IMR-90 (cell line): ENCODE results near the gene SAMD7. TPM values are rescaled to one million over a fixed set of nuclear protein-coding genes. Genes with fewer than 3 reads are reported as not detected.

Experiments
- ATAC-seq: fragments of 200-7000 bp; cut with Tn5 transposase; 2 replicates; pipeline ENCODE4 v1.9.1; 2020; ENCODE audit warnings: low read depth, mild to moderate bottlenecking, moderate library complexity
- BruUV-seq: library from RNA; stranded (reverse); fragments of 400-500 nt; replicated peaks from 2 replicates; lab custom pipeline; 2021; lab: Mats Ljungman, UMichigan
- CTCF ChIA-PET: fragments of 300-600 bp; formaldehyde crosslinking; extraction: SDS; loops from one replicate; lab custom pipeline; 2021; ENCODE audit warnings: antibody characterized with exemption; lab: Yijun Ruan, JAX
- POLR2A ChIA-PET: fragments of 300-600 bp; sonication (Branson Sonifier 250); formaldehyde crosslinking; loops from one replicate; lab custom pipeline; 2022; ENCODE audit warnings: antibody characterized with exemption; ENCODE audit not compliant: unreplicated experiment; lab: Charles Lee
- DNase-seq: peaks from one replicate; pipeline ENCODE4 v3.0.0; 2013
- H2AFZ ChIP-seq: replicated peaks from 2 replicates; pipeline ENCODE3; 2013; ENCODE audit warnings: low read length, mild to moderate bottlenecking; ENCODE audit not compliant: poor library complexity
- H2AK5ac ChIP-seq: 2 replicates; pipeline ENCODE4 v1.6.1; 2013; ENCODE audit warnings: low read depth, low read length, inconsistent platforms
- H2AK9ac ChIP-seq: replicated peaks from 2 replicates; pipeline ENCODE3; 2013; ENCODE audit warnings: mild to moderate bottlenecking, low read depth, low read length, moderate library complexity; ENCODE audit not compliant: poor library complexity
- H2BK120ac ChIP-seq: 2 replicates; pipeline ENCODE4 v1.6.1; 2013; ENCODE audit warnings: low read depth, low read length, inconsistent platforms
- H2BK15ac ChIP-seq: 3 replicates; pipeline ENCODE4 v1.6.1; 2013; ENCODE audit warnings: low read depth, low read length, inconsistent platforms
- H2BK20ac ChIP-seq: 2 replicates; pipeline ENCODE4 v1.6.1; 2013; ENCODE audit warnings: low read depth, mild to moderate bottlenecking, inconsistent platforms, low read length, moderate library complexity
- H2BK5ac ChIP-seq: 2 replicates; pipeline ENCODE4 v1.6.1; 2013; ENCODE audit warnings: mild to moderate bottlenecking, low read depth, low read length, inconsistent platforms; ENCODE audit not compliant: poor library complexity, severe bottlenecking
- H3K14ac ChIP-seq: replicated peaks from 2 replicates; pipeline ENCODE4 v1.6.1; 2013; ENCODE audit warnings: low read depth, low read length, inconsistent platforms
- H3K18ac ChIP-seq: 2 replicates; pipeline ENCODE4 v1.6.1; 2013; ENCODE audit warnings: low read depth, low read length, control low read depth
- H3K23ac ChIP-seq: 2 replicates; pipeline ENCODE4 v1.6.1; 2013; ENCODE audit warnings: low read depth, low read length, inconsistent platforms
- H3K27ac ChIP-seq: 2 replicates; pipeline ENCODE4 v1.5.1; 2013; ENCODE audit warnings: mild to moderate bottlenecking, control low read depth, low read length; ENCODE audit not compliant: insufficient read depth
- H3K27me3 ChIP-seq: 2 replicates; pipeline ENCODE4 v1.6.1; 2013; ENCODE audit warnings: low read length; ENCODE audit not compliant: control insufficient read depth, insufficient read depth
- H3K36me3 ChIP-seq: 2 replicates; pipeline ENCODE4 v1.6.1; 2013; ENCODE audit warnings: low read length, mixed read lengths; ENCODE audit not compliant: control insufficient read depth, insufficient read depth
- H3K4ac ChIP-seq: 2 replicates; pipeline ENCODE4 v1.6.1; 2013; ENCODE audit warnings: low read depth, low read length, inconsistent platforms
- H3K4me1 ChIP-seq: 2 replicates; pipeline ENCODE4 v1.6.1; 2013; ENCODE audit warnings: low read length, mixed read lengths; ENCODE audit not compliant: control insufficient read depth, insufficient read depth
- H3K4me2 ChIP-seq: 2 replicates; pipeline ENCODE4 v1.6.1; 2013; ENCODE audit warnings: low read depth, mild to moderate bottlenecking, control low read depth, low read length, moderate library complexity
- H3K4me3 ChIP-seq: 2 replicates; pipeline ENCODE4 v1.5.1; 2013; ENCODE audit warnings: low read depth, mild to moderate bottlenecking, control low read depth, low read length, moderate library complexity; ENCODE audit not compliant: insufficient read depth
- H3K56ac ChIP-seq: 2 replicates; pipeline ENCODE4 v1.6.1; 2013; ENCODE audit warnings: low read length, inconsistent platforms; ENCODE audit not compliant: insufficient read depth; ENCODE audit errors: extremely low read depth
- H3K79me1 ChIP-seq, 2 experiments: 2 replicates each; pipeline ENCODE4 v1.6.1; 2013; ENCODE audit warnings: low read length in 2 of 2, inconsistent platforms in 1 of 2, low read depth in 1 of 2
- H3K9ac ChIP-seq: 2 replicates; pipeline ENCODE4 v1.6.1; 2013; ENCODE audit warnings: low read depth, low read length, control low read depth
- H3K9me1 ChIP-seq: 2 replicates; pipeline ENCODE4 v1.6.1; 2013; ENCODE audit warnings: low read length, inconsistent platforms; ENCODE audit not compliant: insufficient read depth
- H3K9me3 ChIP-seq: 2 replicates; pipeline ENCODE4 v1.6.1; 2013; ENCODE audit warnings: low read length; ENCODE audit not compliant: control insufficient read depth, insufficient read depth
- H4K20me1 ChIP-seq: 2 replicates; pipeline ENCODE4 v1.6.1; 2013; ENCODE audit warnings: low read length, inconsistent platforms; ENCODE audit not compliant: insufficient read depth
- H4K5ac ChIP-seq: 2 replicates; pipeline ENCODE4 v1.6.1; 2013; ENCODE audit warnings: mild to moderate bottlenecking, low read depth, low read length, control low read depth
- H4K8ac ChIP-seq, 2 experiments: 2 replicates each; pipeline ENCODE4 v1.6.1; 2013; ENCODE audit warnings: low read depth in 2 of 2, low read length in 2 of 2, control low read depth in 1 of 2, inconsistent platforms in 1 of 2
- H4K91ac ChIP-seq: 2 replicates; pipeline ENCODE4 v1.6.1; 2013; ENCODE audit warnings: low read depth, low read length, inconsistent platforms; ENCODE audit not compliant: insufficient read depth
- BHLHE40 ChIP-seq: fragments of 150-350 bp; IDR thresholded peaks from 2 replicates; pipeline ENCODE4 v1.6.1; 2016; ENCODE audit warnings: mild to moderate bottlenecking, low read depth, low read length
- CEBPB ChIP-seq: IDR thresholded peaks from 2 replicates; pipeline ENCODE4 v1.6.1; 2012; ENCODE audit warnings: low read depth, low read length, improper control_type of control experiment
- CHD1 ChIP-seq: IDR thresholded peaks from 2 replicates; pipeline ENCODE4 v1.6.1; 2012; ENCODE audit warnings: low read depth, low read length, improper control_type of control experiment
- MAFK ChIP-seq: IDR thresholded peaks from 2 replicates; pipeline ENCODE4 v1.6.1; 2012; ENCODE audit warnings: low read depth, low read length, improper control_type of control experiment
- MAZ ChIP-seq: IDR thresholded peaks from 2 replicates; pipeline ENCODE4 v1.6.1; 2012; ENCODE audit warnings: low read depth, mild to moderate bottlenecking, low read length, improper control_type of control experiment, moderate library complexity, borderline replicate concordance
- NFE2L2 ChIP-seq: fragments of 150-350 bp; IDR thresholded peaks from 2 replicates; pipeline ENCODE4 v1.6.1; 2016; ENCODE audit warnings: low read depth, mild to moderate bottlenecking, low read length
- POLR2A ChIP-seq: IDR thresholded peaks from 2 replicates; pipeline ENCODE4 v1.6.1; 2012; ENCODE audit warnings: mild to moderate bottlenecking, low read depth, low read length
- RFX5 ChIP-seq: IDR thresholded peaks from 2 replicates; pipeline ENCODE4 v1.8.0; 2012; ENCODE audit warnings: low read depth, mild to moderate bottlenecking, low read length, moderate library complexity
- SMC3 ChIP-seq: fragments of 150-350 bp; IDR thresholded peaks from 2 replicates; pipeline ENCODE4 v1.6.1; 2016; ENCODE audit warnings: low read depth, mild to moderate bottlenecking, antibody characterized with exemption, low read length, moderate library complexity
- WGBS, 2 experiments: methylation state at CpG; one replicate each; pipeline versions ENCODE4 v1.1.5 to v1.1.7; 2013; ENCODE audit warnings: missing lambda C conversion rate in 2 of 2; ENCODE audit not compliant: insufficient read length in 1 of 2; ENCODE audit errors: extremely low coverage in 2 of 2; 5-methylcytosine and 5-hydroxymethylcytosine counted together
- dilution Hi-C: fragments of 300-500 bp; cut with HindIII; formaldehyde crosslinking; loops from one replicate; pipeline ENCODE4 v1.14.3; 2018; ENCODE audit warnings: low sequenced_read_pairs; ENCODE audit not compliant: unreplicated experiment
- in situ Hi-C: fragments of 300-500 bp; cut with MboI; formaldehyde crosslinking; loops from 3 replicates; pipeline ENCODE4 v1.14.3; 2019; ENCODE audit warnings: low sequenced_read_pairs, inconsistent platforms, mixed read lengths
- intact Hi-C: fragments of 100-400 bp; cut with micrococcal nuclease; formaldehyde crosslinking; loops from 2 replicates; pipeline ENCODE4 v1.10.0; 2022
- polyA plus RNA-seq, 3 experiments: library from polyadenylated mRNA; depleted of rRNA; stranded (reverse); fragments of >200 nt; gene quantifications; 2 replicates each; pipeline ENCODE4 v1.2.3, GENCODE V29; 2012; ENCODE audit warnings: low replicate concordance in 1 of 3
- total RNA-seq: library from RNA; depleted of rRNA; stranded (reverse); fragments of >200 nt; gene quantifications from 2 replicates; pipeline ENCODE4 v1.2.3, GENCODE V29; 2012

SAMD7 gene
- total and polyA plus RNA-seq, 2 of the 4 experiments (the other 2 are of a cell fraction) = not detected

DNA sequence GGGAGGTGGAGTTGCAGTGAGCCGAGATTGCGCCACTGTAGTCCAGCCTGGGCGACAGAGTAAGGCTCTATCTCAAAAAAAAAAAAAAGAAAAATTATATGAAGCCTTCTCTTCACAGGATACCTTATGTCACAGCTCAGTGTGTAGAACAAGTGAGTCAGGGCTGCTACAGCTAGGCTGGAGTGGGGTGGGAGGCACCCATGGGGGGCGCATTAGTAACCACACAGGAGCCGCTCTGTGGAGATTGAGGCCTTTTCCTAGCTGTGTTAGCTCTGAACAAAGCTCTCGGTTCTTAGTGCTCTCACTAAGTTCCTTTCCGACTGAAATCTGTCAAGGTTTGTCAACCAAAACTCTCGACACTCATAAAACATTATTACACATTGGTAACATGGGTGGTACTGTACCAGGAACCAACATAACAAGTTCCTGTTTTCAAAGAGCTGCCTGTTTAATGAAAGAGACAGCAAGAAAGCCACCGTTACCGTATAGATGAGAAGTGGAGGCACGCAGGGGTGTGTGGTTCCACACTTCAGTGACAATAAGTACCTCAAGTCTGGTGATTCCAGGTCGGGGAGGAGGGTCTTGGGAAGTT, 46.1 kb upstream of the SAMD7 start:
- Histone ChIP-seq H2AK9ac (no peak overlapping the region), H3K4ac (no peak overlapping the region), H3K4me2 (no peak overlapping the region), H3K79me1 (no peaks in the 10 kb centered on the region), H2BK5ac (no peak overlapping the region), H3K4me3 (no peak overlapping the region), H4K91ac (no peak overlapping the region), H3K36me3 (no peaks in the 10 kb centered on the region), H3K27me3 (peaks cover 4% of the 10 kb centered on the region), H3K9me1 (no peaks in the 10 kb centered on the region), H2AK5ac (no peak overlapping the region), H3K9ac (no peak overlapping the region), H3K27ac (no peak overlapping the region), H3K9me3 (no peaks in the 10 kb centered on the region), H2AFZ (no peak overlapping the region), H4K8ac (no peak overlapping the region), H2BK120ac (no peak overlapping the region), H3K4me1 (no peaks in the 10 kb centered on the region), H3K14ac (no peak overlapping the region), H3K23ac (no peak overlapping the region), H3K18ac (no peak overlapping the region), H4K5ac (no peak overlapping the region), H4K20me1 (no peaks in the 10 kb centered on the region), H3K56ac (no peak overlapping the region), H2BK15ac (no peak overlapping the region), H2BK20ac (no peak overlapping the region)
- POLR2A ChIA-PET = no interaction called here
- BruUV-seq = no TSS peak
- in situ Hi-C loops (loop anchor here (10.0 kb wide), 1 partner anchor 190 kb away; no protein-coding TSS in a partner anchor), intact Hi-C loops (loop anchor here (10.0 kb wide), 1 partner anchor 230 kb away; no protein-coding TSS in a partner anchor), dilution Hi-C loops (no loop called here)
- 87% methylated on average over 3 of the region's 12 CpGs; no CpG with 5 or more reads in 1 of the 2 experiments for WGBS, 2 experiments
- CTCF ChIA-PET = no interaction called here
- TF ChIP-seq CEBPB = no peak
- TF ChIP-seq BHLHE40 = no peak
- TF ChIP-seq POLR2A = no peak
- no peak for TF ChIP-seq CHD1
- no peak for TF ChIP-seq MAZ
- TF ChIP-seq RFX5 = no peak
- no peak for TF ChIP-seq NFE2L2
- TF ChIP-seq MAFK = no peak
- no peak for TF ChIP-seq SMC3
- DNase-seq (no peak), ATAC-seq (no peak)
